Transverse colon (tissue), 4 donors: ENCODE measurements around the gene CMAS. TPM values are rescaled to one million over a fixed set of nuclear protein-coding genes. Genes with fewer than 3 reads are reported as not detected.
"Not testable (repeated sequence)": the region's sequence is repeated elsewhere in the genome, so short reads cannot be mapped to it uniquely, and the experiment has no call there.

Experiments used
- DNase-seq: peaks from one replicate; pipeline ENCODE4 v3.0.0-alpha.2; 2019
- H3K27ac ChIP-seq, 4 donors: fragments of 200-600 bp; sonication (generic); 2 replicates each; pipeline ENCODE4 v1.5.1; 2016 to 2018; ENCODE audit warnings: inconsistent platforms in 4 of 4
- H3K27me3 ChIP-seq: fragments of 200-600 bp; sonication (generic); 2 replicates; pipeline ENCODE4 v1.5.1; 2017; ENCODE audit warnings: inconsistent platforms
- H3K36me3 ChIP-seq, 4 donors: fragments of 200-600 bp; sonication (generic); 2 replicates each; pipeline ENCODE4 v1.5.1; 2017 to 2019; ENCODE audit warnings: inconsistent platforms in 4 of 4
- H3K4me1 ChIP-seq, 4 donors: fragments of 200-600 bp; sonication (generic); 2 replicates each; pipeline ENCODE4 v1.5.1; 2017 to 2020; ENCODE audit warnings: inconsistent platforms in 4 of 4
- H3K4me3 ChIP-seq, 4 donors: fragments of 200-600 bp; sonication (generic); 1 replicate in 1 of 4; 2 replicates in 3 of 4; pipeline versions ENCODE4 v1.5.1 to v1.6.1; 2017 to 2019; ENCODE audit warnings: inconsistent platforms in 4 of 4
- H3K9me3 ChIP-seq, 2 donors: fragments of 200-600 bp; sonication (generic); 2 replicates each; pipeline ENCODE4 v1.5.1; 2017 to 2019; ENCODE audit warnings: inconsistent platforms in 2 of 2
- EP300 ChIP-seq: sonication (generic); formaldehyde crosslinking; IDR thresholded peaks from one replicate; pipeline ENCODE4 v1.6.1; 2017; ENCODE audit warnings: antibody characterized with exemption, low read depth
- POLR2A ChIP-seq: fragments of 450-650 bp; IDR thresholded peaks from one replicate; pipeline ENCODE4 v1.6.1; 2016; ENCODE audit warnings: antibody characterized with exemption, mild to moderate bottlenecking, moderate library complexity
- POLR2AphosphoS5 ChIP-seq, 3 donors: sonication (generic); formaldehyde crosslinking; IDR thresholded peaks; one replicate each; pipeline ENCODE4 v1.6.1; 2016; ENCODE audit warnings: antibody characterized with exemption in 3 of 3
- WGBS, 2 donors: methylation state at CpG; one replicate each; pipeline ENCODE4 v1.1.5; 2018; ENCODE audit warnings: low coverage in 1 of 2; 5-methylcytosine and 5-hydroxymethylcytosine counted together
- in situ Hi-C, 4 donors: fragments of 200-750 bp; cut with MboI; loops; one replicate each; pipeline versions ENCODE4 v1.15.0 to v1.15.1; 2017; ENCODE audit warnings: low sequenced_read_pairs in 3 of 4, low pct_ligation_motif_present in 1 of 4, low pct_unique_long_range_greater_than_20kb in 1 of 4
- intact Hi-C: fragments of 100-400 bp; cut with DNase I; formaldehyde crosslinking; loops from one replicate; pipeline ENCODE4 v1.15.1; 2023; ENCODE audit warnings: low total_unique reads
- total RNA-seq, 4 donors: library from RNA; depleted of rRNA; stranded (reverse); fragments of >200 nt; gene quantifications; one replicate each; pipeline ENCODE4 v1.1.0, GENCODE V29; 2016
- TF ChIP-seq, protein P1 (sequence below), 5 experiments: fragments of 200-600 bp in 3 of 5; fragments of 450-650 bp in 2 of 5; sonication (generic) in 3 of 5; IDR thresholded peaks; 1 replicate in 2 of 5; 2 replicates in 3 of 5; pipeline ENCODE4 v1.5.1; 2016 to 2017; ENCODE audit warnings: antibody characterized with exemption in 5 of 5, inconsistent platforms in 3 of 5, mild to moderate bottlenecking in 2 of 5, moderate library complexity in 1 of 5

The CMAS gene
- total RNA-seq, 4 donors from 2014 or later: 12.3 to 92.6 (median 69.0) TPM

GRCh38 chr12:22018860-22019259 lies 27.2 kb upstream of the CMAS start:
- DNase-seq: no peak
- in situ Hi-C loops (loop anchor here in 1 of 4 donors (10.0 kb wide), 1 partner anchor 324 kb away; no protein-coding TSS in a partner anchor), intact Hi-C loops (loop anchor here (10.0 kb wide), 1 partner anchor 324 kb away; no protein-coding TSS in a partner anchor)
- H3K27ac ChIP-seq: no peak overlapping the region
- H3K4me1 ChIP-seq: no peaks in the 10 kb centered on the region
- H3K36me3 ChIP-seq: no peaks in the 10 kb centered on the region
- WGBS, 2 donors: 52 to 53% methylated on average over 6 of the region's 6 CpGs
- H3K9me3 ChIP-seq: peaks cover 2 to 7% of the 10 kb centered on the region in 2 donors
- H3K27me3 ChIP-seq: no peaks in the 10 kb centered on the region
- no peak for TF ChIP-seq EP300
- TF ChIP-seq, protein P1, sequence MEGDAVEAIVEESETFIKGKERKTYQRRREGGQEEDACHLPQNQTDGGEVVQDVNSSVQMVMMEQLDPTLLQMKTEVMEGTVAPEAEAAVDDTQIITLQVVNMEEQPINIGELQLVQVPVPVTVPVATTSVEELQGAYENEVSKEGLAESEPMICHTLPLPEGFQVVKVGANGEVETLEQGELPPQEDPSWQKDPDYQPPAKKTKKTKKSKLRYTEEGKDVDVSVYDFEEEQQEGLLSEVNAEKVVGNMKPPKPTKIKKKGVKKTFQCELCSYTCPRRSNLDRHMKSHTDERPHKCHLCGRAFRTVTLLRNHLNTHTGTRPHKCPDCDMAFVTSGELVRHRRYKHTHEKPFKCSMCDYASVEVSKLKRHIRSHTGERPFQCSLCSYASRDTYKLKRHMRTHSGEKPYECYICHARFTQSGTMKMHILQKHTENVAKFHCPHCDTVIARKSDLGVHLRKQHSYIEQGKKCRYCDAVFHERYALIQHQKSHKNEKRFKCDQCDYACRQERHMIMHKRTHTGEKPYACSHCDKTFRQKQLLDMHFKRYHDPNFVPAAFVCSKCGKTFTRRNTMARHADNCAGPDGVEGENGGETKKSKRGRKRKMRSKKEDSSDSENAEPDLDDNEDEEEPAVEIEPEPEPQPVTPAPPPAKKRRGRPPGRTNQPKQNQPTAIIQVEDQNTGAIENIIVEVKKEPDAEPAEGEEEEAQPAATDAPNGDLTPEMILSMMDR (IDR thresholded peaks at IDR 0.05): peak; percentile 30 to 45 (median 36)
- H3K4me3 ChIP-seq: no peak overlapping the region

GRCh38 chr12:22023489-22023888 lies 22.5 kb upstream of the CMAS start:
- in situ Hi-C loops: loop anchor here in 1 of 4 donors (10.0 kb wide), 1 partner anchor 329 kb away; no protein-coding TSS in a partner anchor
- H3K27me3 ChIP-seq, H3K4me1 ChIP-seq, H3K4me3 ChIP-seq, H3K27ac ChIP-seq, H3K9me3 ChIP-seq, DNase-seq, H3K36me3 ChIP-seq, intact Hi-C loops: not testable (repeated sequence)

DNA sequence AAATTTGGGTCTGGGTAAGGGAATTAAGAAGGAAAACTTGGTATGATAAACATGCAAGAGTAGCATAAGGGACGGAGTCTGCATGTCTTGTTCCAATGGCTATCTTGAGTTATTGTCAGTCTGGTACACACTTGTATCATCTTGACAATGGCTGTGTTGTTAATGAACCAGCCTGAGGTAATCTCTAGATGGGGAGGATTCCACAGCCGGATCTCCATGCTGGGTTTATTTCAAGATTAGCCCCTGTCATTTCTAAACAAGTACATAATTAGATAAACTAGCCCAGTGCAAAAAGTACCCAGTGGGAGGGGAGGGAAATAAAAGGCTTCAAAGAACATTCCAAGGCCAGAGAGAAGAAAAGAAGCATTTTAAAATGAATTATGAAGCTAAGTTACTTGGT lies 16.5 kb upstream of the CMAS start:
- intact Hi-C loops (no loop called here), in situ Hi-C loops (loop anchor here in 1 of 4 donors (10.0 kb wide), 1 partner anchor 335 kb away; no protein-coding TSS in a partner anchor)
- H3K27me3 ChIP-seq: no peaks in the 10 kb centered on the region
- WGBS, 2 donors: 79 to 86% methylated on average over 2 of the region's 2 CpGs
- no peaks in the 10 kb centered on the region for H3K36me3 ChIP-seq
- TF ChIP-seq, protein P1 (IDR thresholded peaks at IDR 0.05): no peak
- TF ChIP-seq EP300: no peak
- TF ChIP-seq POLR2A: no peak
- no peak for TF ChIP-seq POLR2AphosphoS5 (IDR thresholded peaks at IDR 0.05)
- peaks cover 0 to 6% (median 3%) of the 10 kb centered on the region in 4 donors for H3K4me1 ChIP-seq
- H3K9me3 ChIP-seq: no peaks in the 10 kb centered on the region
- no peak overlapping the region for H3K4me3 ChIP-seq
- DNase-seq: no peak
- H3K27ac ChIP-seq: no peak overlapping the region

DNA sequence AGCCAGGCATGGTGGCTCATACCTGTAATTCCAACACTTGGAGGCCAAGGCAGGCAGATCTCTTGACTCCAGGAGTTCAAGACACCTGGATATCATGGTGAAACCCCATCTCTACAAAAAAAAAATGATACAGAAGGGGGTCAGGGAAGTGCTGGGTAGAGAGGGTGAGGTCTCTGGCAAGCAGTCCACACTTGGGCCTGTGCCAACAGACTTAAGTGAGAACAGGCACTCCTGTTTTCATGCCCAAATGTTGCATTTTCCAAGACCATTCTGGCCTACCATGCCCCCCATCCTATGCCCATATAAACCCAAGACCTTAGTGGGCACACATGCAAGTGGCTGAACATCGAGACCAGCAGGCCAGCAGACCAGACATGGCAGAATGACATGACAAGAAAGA lies 16.0 kb upstream of the CMAS start:
- no peaks in the 10 kb centered on the region for H3K9me3 ChIP-seq
- H3K4me1 ChIP-seq: peaks cover 0 to 11% (median 8%) of the 10 kb centered on the region in 4 donors
- intact Hi-C loops: no loop called here
- DNase-seq: no peak
- no peak overlapping the region for H3K4me3 ChIP-seq
- no peaks in the 10 kb centered on the region for H3K36me3 ChIP-seq
- H3K27me3 ChIP-seq: no peaks in the 10 kb centered on the region
- in situ Hi-C loops: loop anchor here in 1 of 4 donors (10.0 kb wide), 1 partner anchor 335 kb away; no protein-coding TSS in a partner anchor
- TF ChIP-seq POLR2A: no peak
- TF ChIP-seq POLR2AphosphoS5 (IDR thresholded peaks at IDR 0.05): no peak
- no peak for TF ChIP-seq EP300
- TF ChIP-seq, protein P1 (IDR thresholded peaks at IDR 0.05): no peak
- WGBS, 2 donors: 92% methylated on average over 1 of the region's 1 CpG; no CpG with 5 or more reads in 1 of the 2 donors
- no peak overlapping the region for H3K27ac ChIP-seq

- peaks cover 7 to 32% (median 16%) of the 10 kb centered on the region in 4 donors for H3K4me1 ChIP-seq
- H3K27me3 ChIP-seq: no peaks in the 10 kb centered on the region
- intact Hi-C loops: no loop called here
- H3K4me3 ChIP-seq: no peak overlapping the region
- TF ChIP-seq POLR2A (no peak), EP300 (no peak), POLR2AphosphoS5 (IDR thresholded peaks at IDR 0.05) (no peak)
- TF ChIP-seq, protein P1 (IDR thresholded peaks at IDR 0.05): no peak
- H3K27ac ChIP-seq: no peak overlapping the region
- in situ Hi-C loops: no loop called here
- no peaks in the 10 kb centered on the region for H3K36me3 ChIP-seq
- H3K9me3 ChIP-seq: no peaks in the 10 kb centered on the region
- DNase-seq: no peak
Observed at GRCh38 chr12:22032732-22033131, 13.3 kb upstream of the CMAS start.
